Left ventricle myocardium inferior (tissue), 1 donor: ENCODE results near the gene TMEM114. TPM values are rescaled to one million over a fixed set of nuclear protein-coding genes. Genes with fewer than 3 reads are reported as not detected.

Experiments
- DNase-seq: peaks from one replicate; pipeline ENCODE4 v3.0.0-alpha.2; 2020
- H3K27ac ChIP-seq: fragments of 200-600 bp; replicated peaks from 2 replicates; pipeline ENCODE4 v1.8.0; 2021
- H3K27me3 ChIP-seq: fragments of 200-600 bp; 2 replicates; pipeline ENCODE4 v1.8.0; 2021; ENCODE audit warnings: low read depth
- H3K36me3 ChIP-seq: fragments of 200-600 bp; 2 replicates; pipeline ENCODE4 v1.8.0; 2021
- H3K4me1 ChIP-seq: fragments of 200-600 bp; 2 replicates; pipeline ENCODE4 v1.8.0; 2021
- H3K4me3 ChIP-seq: fragments of 200-600 bp; 2 replicates; pipeline ENCODE4 v1.8.0; 2021; ENCODE audit warnings: mild to moderate bottlenecking, moderate library complexity
- H3K9me3 ChIP-seq: fragments of 200-600 bp; replicated peaks from 2 replicates; pipeline ENCODE4 v1.8.0; 2021
- intact Hi-C: fragments of 100-400 bp; cut with micrococcal nuclease; formaldehyde crosslinking; loops from one replicate; pipeline ENCODE4 v1.11.0; 2022
- total RNA-seq: library from RNA; stranded (reverse); fragmentation: NEBNext Ultra II Directional; extraction: Animal tissue kit (Norgen Biotek cat#: 25700); gene quantifications from one replicate; pipeline ENCODE4 v1.2.1, GENCODE V29; 2021
- TF ChIP-seq, protein P1 (sequence below): fragments of 200-600 bp; IDR thresholded peaks from 2 replicates; pipeline ENCODE4 v1.8.0; 2021; ENCODE audit warnings: antibody characterized with exemption, mild to moderate bottlenecking, borderline replicate concordance
- donor health status: DM: no; HTN: yes; CAD: no; lungs with severe emphysema.

The TMEM114 gene
- total RNA-seq, 1 donor from 2014 or later, result not detected

DNA sequence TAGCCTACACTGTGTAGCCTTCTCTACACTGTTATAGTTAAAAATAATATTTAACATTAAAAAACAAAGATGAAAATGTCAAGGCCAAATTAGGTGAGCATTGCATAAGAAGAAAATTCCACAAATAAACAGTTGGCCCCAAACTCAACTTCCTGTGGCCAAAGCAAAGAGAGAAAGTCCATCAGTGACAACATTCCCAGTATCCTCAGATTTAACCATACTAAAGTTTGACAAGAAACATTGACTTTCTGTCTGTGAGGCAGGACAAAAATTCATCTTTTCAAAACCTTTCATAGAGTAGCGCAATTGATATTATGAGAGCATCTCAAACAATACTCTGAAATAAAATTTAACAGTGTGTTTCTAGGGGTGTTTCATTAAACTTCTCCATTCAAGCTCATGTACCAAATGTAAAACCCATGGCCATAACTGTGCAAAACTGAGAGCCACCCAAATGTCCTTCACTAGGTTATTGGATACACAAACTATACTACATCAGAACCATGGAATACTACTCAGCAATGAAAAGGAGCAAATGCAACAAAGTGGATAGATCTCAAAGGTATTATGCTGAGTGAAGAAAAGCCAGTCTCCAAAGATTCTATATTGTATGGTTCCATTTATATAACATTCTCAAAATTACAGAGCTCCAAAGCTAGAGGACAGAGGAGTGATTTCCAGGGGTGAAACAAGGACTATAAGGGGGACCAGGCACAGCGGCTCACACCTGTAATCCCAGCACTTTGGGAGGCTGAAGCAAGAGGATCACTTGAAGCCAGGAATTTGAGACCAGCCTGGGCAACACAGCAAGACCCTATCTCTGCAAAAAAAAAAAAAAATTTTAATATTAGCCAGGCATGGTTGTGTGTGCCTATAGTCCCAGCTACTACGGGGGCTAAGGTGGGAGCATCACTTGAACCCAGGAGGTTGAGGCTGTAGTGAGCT lies 38.7 kb downstream of the TMEM114 start:
- Histone ChIP-seq H3K9me3 (no peaks in the 10 kb centered on the region), H3K36me3 (no peaks in the 10 kb centered on the region), H3K27ac (no peak overlapping the region), H3K4me3 (no peak overlapping the region), H3K4me1 (no peaks in the 10 kb centered on the region), H3K27me3 (peaks cover 100% of the 10 kb centered on the region)
- intact Hi-C loops, result no loop called here
- TF ChIP-seq, protein P1, sequence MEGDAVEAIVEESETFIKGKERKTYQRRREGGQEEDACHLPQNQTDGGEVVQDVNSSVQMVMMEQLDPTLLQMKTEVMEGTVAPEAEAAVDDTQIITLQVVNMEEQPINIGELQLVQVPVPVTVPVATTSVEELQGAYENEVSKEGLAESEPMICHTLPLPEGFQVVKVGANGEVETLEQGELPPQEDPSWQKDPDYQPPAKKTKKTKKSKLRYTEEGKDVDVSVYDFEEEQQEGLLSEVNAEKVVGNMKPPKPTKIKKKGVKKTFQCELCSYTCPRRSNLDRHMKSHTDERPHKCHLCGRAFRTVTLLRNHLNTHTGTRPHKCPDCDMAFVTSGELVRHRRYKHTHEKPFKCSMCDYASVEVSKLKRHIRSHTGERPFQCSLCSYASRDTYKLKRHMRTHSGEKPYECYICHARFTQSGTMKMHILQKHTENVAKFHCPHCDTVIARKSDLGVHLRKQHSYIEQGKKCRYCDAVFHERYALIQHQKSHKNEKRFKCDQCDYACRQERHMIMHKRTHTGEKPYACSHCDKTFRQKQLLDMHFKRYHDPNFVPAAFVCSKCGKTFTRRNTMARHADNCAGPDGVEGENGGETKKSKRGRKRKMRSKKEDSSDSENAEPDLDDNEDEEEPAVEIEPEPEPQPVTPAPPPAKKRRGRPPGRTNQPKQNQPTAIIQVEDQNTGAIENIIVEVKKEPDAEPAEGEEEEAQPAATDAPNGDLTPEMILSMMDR, result no peak
- no peak for DNase-seq

DNA sequence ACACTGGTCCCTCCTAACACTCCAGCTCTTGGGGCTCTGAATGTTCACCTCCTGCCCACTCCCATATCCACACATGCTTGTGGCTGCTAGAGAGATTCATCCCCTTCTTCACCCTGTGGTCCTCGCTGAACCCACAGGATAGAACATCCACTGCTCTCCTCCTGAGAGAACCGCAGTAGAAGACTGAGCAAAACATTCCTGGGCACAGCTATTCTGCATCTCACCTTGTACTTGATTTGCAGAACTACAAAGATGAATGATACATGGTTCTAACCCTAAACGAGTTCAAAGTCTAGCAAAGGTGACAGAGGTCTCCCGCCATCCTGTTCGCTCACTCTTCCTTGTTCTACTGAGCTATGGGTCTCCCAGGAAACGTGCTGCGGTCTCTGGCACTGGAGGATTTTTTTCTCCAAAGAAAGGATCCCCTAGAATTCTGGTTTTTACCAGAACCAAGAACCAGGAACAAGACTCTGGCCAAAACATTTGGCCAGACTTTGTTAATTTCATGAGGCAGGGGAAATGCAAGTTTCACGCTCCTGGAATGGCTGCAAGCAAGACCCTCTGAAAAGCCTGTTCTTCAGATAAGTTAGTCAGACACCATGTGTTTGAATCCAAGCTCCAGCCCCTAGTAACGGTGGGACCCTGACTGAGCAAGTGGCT lies 39.5 kb downstream of the TMEM114 start:
- Histone ChIP-seq H3K4me1 (no peaks in the 10 kb centered on the region), H3K4me3 (no peak overlapping the region), H3K36me3 (no peaks in the 10 kb centered on the region), H3K27me3 (peaks cover 100% of the 10 kb centered on the region), H3K27ac (no peak overlapping the region), H3K9me3 (no peaks in the 10 kb centered on the region)
- no peak for DNase-seq
- TF ChIP-seq, protein P1, result no peak
- intact Hi-C loops, result no loop called here

DNA sequence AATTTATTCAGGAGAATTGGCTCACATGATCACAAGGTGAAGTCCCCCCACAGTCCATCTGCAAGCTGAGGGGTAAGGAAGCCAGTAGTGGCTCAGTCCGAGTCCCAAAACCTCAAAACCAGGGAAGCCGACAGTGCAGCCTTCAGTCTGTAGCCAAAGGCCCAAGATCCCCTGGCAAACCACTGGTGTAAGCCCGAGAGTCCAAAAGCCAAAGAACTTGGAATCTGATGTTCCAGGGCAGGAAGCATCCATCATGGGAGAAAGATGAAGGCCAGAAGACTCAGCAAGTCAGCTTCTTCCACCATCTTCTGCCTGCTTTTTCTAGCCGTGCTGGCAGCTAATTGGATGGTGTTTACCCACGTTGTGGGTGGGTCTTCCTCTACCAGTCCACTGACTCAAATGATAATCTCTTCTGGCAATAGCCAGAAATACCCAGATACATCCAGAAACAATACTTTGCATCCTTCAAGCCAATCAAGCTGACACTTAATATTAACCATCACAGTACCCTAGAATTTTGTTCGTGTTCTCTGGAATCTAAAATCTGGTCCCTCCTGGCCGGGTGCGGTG lies 40.4 kb downstream of the TMEM114 start:
- DNase-seq, result no peak
- Histone ChIP-seq H3K4me3 (no peak overlapping the region), H3K9me3 (no peaks in the 10 kb centered on the region), H3K27me3 (peaks cover 100% of the 10 kb centered on the region), H3K4me1 (no peaks in the 10 kb centered on the region), H3K36me3 (no peaks in the 10 kb centered on the region), H3K27ac (no peak overlapping the region)
- intact Hi-C loops, result no loop called here
- TF ChIP-seq, protein P1, result no peak

DNA sequence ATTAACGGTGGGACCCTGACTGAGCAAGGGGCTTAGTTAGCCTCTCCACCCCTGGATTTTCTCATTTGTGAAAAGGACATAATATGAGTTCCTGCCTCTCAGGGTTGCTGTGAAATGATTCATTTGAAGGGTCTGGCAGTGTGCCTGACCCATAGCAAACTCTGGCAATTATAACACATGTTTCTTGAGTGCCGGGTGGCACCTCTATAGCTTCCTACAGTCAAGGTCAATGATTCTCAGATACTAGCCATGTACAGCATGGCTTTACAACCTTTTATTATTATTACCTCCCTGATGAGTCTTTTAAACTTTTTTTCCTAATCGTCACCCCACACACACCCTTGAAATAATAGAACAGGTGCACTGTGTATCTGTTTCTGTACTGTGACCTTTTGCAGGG lies 42.1 kb downstream of the TMEM114 start:
- TF ChIP-seq, protein P1, result no peak
- H3K27me3 ChIP-seq, result peaks cover 99% of the 10 kb centered on the region
- intact Hi-C loops, result no loop called here

DNA sequence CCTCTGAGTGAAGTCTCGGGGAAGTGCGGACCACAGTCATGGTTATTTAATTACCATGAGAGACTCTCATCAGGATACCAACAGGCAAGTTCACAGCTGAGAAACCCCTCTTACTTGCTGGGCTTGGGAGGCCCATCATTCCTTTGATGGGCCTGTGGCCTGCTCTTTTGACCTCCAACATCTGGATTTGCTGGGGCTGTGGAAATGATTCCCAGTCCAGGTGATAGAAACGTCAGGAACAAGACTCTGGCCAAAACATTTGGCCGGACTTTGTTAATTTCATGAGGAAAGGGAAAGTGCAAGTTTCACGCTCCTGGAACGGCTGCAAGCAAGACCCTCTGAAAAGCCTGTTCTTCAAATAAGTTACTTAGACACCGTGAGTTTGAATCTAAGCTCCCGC lies 42.5 kb downstream of the TMEM114 start:
- Histone ChIP-seq H3K9me3 (no peaks in the 10 kb centered on the region), H3K4me1 (no peaks in the 10 kb centered on the region), H3K27ac (no peak overlapping the region), H3K27me3 (peaks cover 98% of the 10 kb centered on the region), H3K36me3 (no peaks in the 10 kb centered on the region), H3K4me3 (no peak overlapping the region)
- TF ChIP-seq, protein P1, result no peak
- DNase-seq, result no peak
- intact Hi-C loops, result no loop called here

More for the DNA sequence above, 42.1 kb downstream of the TMEM114 start:
- Histone ChIP-seq H3K4me1 (no peaks in the 10 kb centered on the region), H3K9me3 (no peaks in the 10 kb centered on the region), H3K36me3 (no peaks in the 10 kb centered on the region), H3K27ac (no peak overlapping the region), H3K4me3 (no peak overlapping the region)
- no peak for DNase-seq
